Smooth muscle cell (in vitro differentiated cells): ENCODE results near the gene ALDH3A2. TPM values are rescaled to one million over a fixed set of nuclear protein-coding genes. Genes with fewer than 3 reads are reported as not detected.
A peak's percentile ranks its signal among the peaks of the same experiment; 100 is the strongest.

Experiments used
- DNase-seq: peaks from one replicate; lab custom pipeline; 2025; ENCODE audit not compliant: unreplicated experiment; lab: John Stamatoyannopoulos, UW
- H2AFZ ChIP-seq: fragments of 200-600 bp; sonication (generic); 2 replicates; pipeline ENCODE4 v1.6.0; 2016; ENCODE audit warnings: antibody characterized with exemption, low read depth, mild to moderate bottlenecking
- H3F3A ChIP-seq: fragments of 200-600 bp; sonication (generic); 2 replicates; pipeline ENCODE4 v1.6.0; 2017; ENCODE audit warnings: antibody characterized with exemption, low read depth
- H3K27ac ChIP-seq: fragments of 200-600 bp; sonication (generic); 2 replicates; pipeline ENCODE4 v1.5.1; 2016; ENCODE audit warnings: low read depth, mild to moderate bottlenecking
- H3K27me3 ChIP-seq: fragments of 200-600 bp; sonication (generic); 2 replicates; pipeline ENCODE4 v1.6.1; 2016; ENCODE audit warnings: low read depth, mild to moderate bottlenecking
- H3K36me3 ChIP-seq: fragments of 200-600 bp; sonication (generic); 2 replicates; pipeline ENCODE4 v1.5.1; 2016; ENCODE audit warnings: low read depth
- H3K4me1 ChIP-seq: fragments of 200-600 bp; sonication (generic); 2 replicates; pipeline ENCODE4 v1.5.1; 2016; ENCODE audit warnings: low read depth
- H3K4me2 ChIP-seq: fragments of 200-600 bp; sonication (generic); 2 replicates; pipeline ENCODE4 v1.6.0; 2016; ENCODE audit warnings: mild to moderate bottlenecking
- H3K4me3 ChIP-seq: fragments of 200-600 bp; sonication (generic); 2 replicates; pipeline ENCODE4 v1.5.1; 2016; ENCODE audit warnings: mild to moderate bottlenecking
- H3K79me2 ChIP-seq: fragments of 200-600 bp; sonication (generic); 2 replicates; pipeline ENCODE4 v1.6.0; 2016; ENCODE audit warnings: low read depth, mild to moderate bottlenecking
- H3K9ac ChIP-seq: fragments of 200-600 bp; sonication (generic); 2 replicates; pipeline ENCODE4 v1.6.0; 2016; ENCODE audit warnings: low read depth
- H3K9me3 ChIP-seq: fragments of 200-600 bp; sonication (generic); replicated peaks from 2 replicates; pipeline ENCODE4 v1.5.1; 2016; ENCODE audit warnings: low read depth
- H4K20me1 ChIP-seq: fragments of 200-600 bp; sonication (generic); 2 replicates; pipeline ENCODE4 v1.6.0; 2016; ENCODE audit warnings: low read depth
- CTCF ChIP-seq: fragments of 200-600 bp; sonication (generic); IDR thresholded peaks from 2 replicates; pipeline ENCODE4 v1.5.1; 2017; ENCODE audit warnings: borderline replicate concordance, mild to moderate bottlenecking, antibody characterized with exemption; ENCODE audit not compliant: insufficient read depth, poor library complexity, severe bottlenecking
- WGBS: methylation state at CpG from one replicate; pipeline ENCODE4 v1.1.7; 2016; ENCODE audit warnings: low lambda C conversion rate; 5-methylcytosine and 5-hydroxymethylcytosine counted together
- polyA plus RNA-seq: library from polyadenylated mRNA; unstranded; fragments of >200 nt; fragmentation: Nextera tagmentation; extraction: Ambion mirVana; gene quantifications from 2 replicates; pipeline ENCODE4 v1.2.1, GENCODE V29; 2016
- total RNA-seq: library from RNA; depleted of rRNA; stranded (reverse); fragments of >200 nt; gene quantifications from 2 replicates; pipeline ENCODE4 v1.2.3, GENCODE V29; 2014

Gene ALDH3A2
- total RNA-seq = 26.9 and 60.3 TPM in 2 replicates
- 13.5 and 17.3 TPM in 2 replicates for polyA plus RNA-seq

- TF ChIP-seq CTCF = no peak
- Histone ChIP-seq H3K4me3 (peak within 1 kb of the TSS; percentile 56), H3K27ac (peak within 1 kb of the TSS; percentile 67), H3K4me2 (peak within 1 kb of the TSS; percentile 80), H3K27me3 (no peaks in the 10 kb centered on the region), H4K20me1 (peaks cover 7% of the 10 kb centered on the region), H3K79me2 (peaks cover 11% of the 10 kb centered on the region), H3F3A (no peaks in the 10 kb centered on the region), H3K9me3 (no peaks in the 10 kb centered on the region), H3K36me3 (no peaks in the 10 kb centered on the region), H2AFZ (peak within 1 kb of the TSS; percentile 95), H3K4me1 (peaks cover 16% of the 10 kb centered on the region), H3K9ac (peak within 1 kb of the TSS; percentile 40)
- DNase-seq = peak; percentile 88
- WGBS = under 1% methylated on average over 60 of the region's 71 CpGs
Observed at GRCh38 chr17:19648475-19649273, at the start of gene ALDH3A2. TSS of gene ALDH3A2 (plus strand) at chr17:19648751. CDS start at chr17:19648972, 221 bp downstream.

GRCh38 chr17:19610311-19610710, 38.2 kb upstream of the ALDH3A2 start:
- H3K4me2 ChIP-seq = no peak overlapping the region
- H2AFZ ChIP-seq = no peak overlapping the region
- 80% methylated on average over 2 of the region's 2 CpGs for WGBS
- H3K4me3 ChIP-seq = no peak overlapping the region
- DNase-seq = no peak
- H3K79me2 ChIP-seq = no peaks in the 10 kb centered on the region
- no peak for TF ChIP-seq CTCF
- peaks cover 9% of the 10 kb centered on the region for H3F3A ChIP-seq
- H3K27me3 ChIP-seq = no peaks in the 10 kb centered on the region
- H3K9ac ChIP-seq = no peak overlapping the region
- H3K4me1 ChIP-seq = no peaks in the 10 kb centered on the region
- no peaks in the 10 kb centered on the region for H4K20me1 ChIP-seq
- no peak overlapping the region for H3K27ac ChIP-seq
- H3K9me3 ChIP-seq = no peaks in the 10 kb centered on the region
- H3K36me3 ChIP-seq = no peaks in the 10 kb centered on the region

GRCh38 chr17:19610879-19611278, 37.7 kb upstream of the ALDH3A2 start:
- no peak for DNase-seq
- no peak overlapping the region for H3K4me3 ChIP-seq
- no peaks in the 10 kb centered on the region for H3K4me1 ChIP-seq
- H3K79me2 ChIP-seq = no peaks in the 10 kb centered on the region
- no peak overlapping the region for H2AFZ ChIP-seq
- H3K27ac ChIP-seq = no peak overlapping the region
- no peaks in the 10 kb centered on the region for H4K20me1 ChIP-seq
- 87% methylated on average over 5 of the region's 5 CpGs for WGBS
- peaks cover 9% of the 10 kb centered on the region for H3F3A ChIP-seq
- no peaks in the 10 kb centered on the region for H3K9me3 ChIP-seq
- no peaks in the 10 kb centered on the region for H3K36me3 ChIP-seq
- H3K27me3 ChIP-seq = no peaks in the 10 kb centered on the region
- H3K9ac ChIP-seq = no peak overlapping the region
- no peak overlapping the region for H3K4me2 ChIP-seq
- no peak for TF ChIP-seq CTCF
